ENCODE results near the gene FUBP1. TPM values are rescaled to one million over a fixed set of nuclear protein-coding genes. Genes with fewer than 3 reads are reported as not detected.

FUBP1 gene
- total RNA-seq, 1 experiment from 2014 or later, result 165 TPM

DNA sequence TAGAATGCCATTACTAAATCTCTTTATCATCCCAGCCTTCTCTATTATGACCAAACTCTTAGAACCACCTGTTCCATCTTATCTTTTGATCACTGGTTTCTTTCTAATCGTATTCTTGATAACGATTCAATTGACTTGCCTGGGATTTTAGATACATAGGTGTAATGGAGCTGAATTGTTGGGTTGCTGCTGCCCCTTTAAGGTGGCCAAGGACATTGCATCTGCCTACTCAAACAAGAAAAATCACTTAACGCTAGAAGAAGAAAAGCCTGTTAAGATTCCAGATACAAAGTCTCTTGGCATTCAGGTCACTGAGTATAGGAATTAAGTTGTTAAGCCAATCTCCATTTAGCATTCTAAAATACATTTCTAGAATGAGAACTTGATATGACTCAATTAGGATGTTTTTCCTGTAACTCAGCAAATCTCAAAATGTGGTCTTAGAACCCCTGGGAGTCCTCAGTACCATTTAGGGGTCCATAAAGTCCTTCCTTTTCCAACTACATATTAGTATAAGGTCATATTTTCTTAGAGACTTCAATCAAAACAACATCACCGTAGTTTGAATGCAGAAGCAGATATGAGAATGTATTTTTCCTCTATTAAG is 78.1 kb downstream of the FUBP1 start:
- Histone ChIP-seq H3K4me3 (ENCODE audit: insufficient read depth, low read depth, low read length) (no peak overlapping the region), H3K27me3 (ENCODE audit: control insufficient read depth, insufficient read depth, low read length) (no peaks in the 10 kb centered on the region), H3K36me3 (replicated peaks; ENCODE audit: control insufficient read depth, insufficient read depth, low read length) (no peaks in the 10 kb centered on the region)
- DNase-seq, result peak; percentile 27

DNA sequence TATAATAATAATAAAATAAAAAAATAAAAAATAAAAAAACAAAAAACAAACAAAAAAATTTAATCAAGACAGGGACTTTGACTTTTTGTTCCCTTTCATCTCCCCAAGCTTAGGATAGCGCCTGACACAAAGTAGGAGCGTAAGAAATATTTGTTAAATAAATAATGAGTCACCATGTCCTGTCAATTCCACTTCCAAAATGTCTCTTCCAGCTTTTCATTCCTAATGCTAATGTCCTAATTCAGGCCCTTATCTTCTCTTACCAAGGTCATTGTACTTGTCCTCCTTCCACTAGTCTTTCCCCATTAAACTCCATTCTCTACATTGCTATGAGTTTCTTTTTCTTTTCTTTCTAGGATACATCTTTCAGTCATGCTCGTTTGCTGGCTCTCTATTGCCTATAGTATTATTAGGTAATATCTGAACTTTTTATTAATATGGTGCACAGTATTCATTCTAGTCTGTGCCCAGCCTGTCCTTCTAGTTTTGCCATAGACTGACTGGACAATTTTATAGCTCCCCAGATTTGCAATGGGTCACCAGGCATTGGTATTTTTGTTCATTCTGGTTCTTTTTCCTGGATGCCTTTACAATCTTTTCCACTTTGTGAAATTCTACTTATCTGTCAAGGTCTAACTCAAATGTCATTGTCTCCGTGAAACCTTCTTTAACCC is 79.1 kb downstream of the FUBP1 start:
- Histone ChIP-seq H3K4me3 (ENCODE audit: insufficient read depth, low read depth, low read length) (no peak overlapping the region), H3K27me3 (ENCODE audit: control insufficient read depth, insufficient read depth, low read length) (no peaks in the 10 kb centered on the region), H3K36me3 (replicated peaks; ENCODE audit: control insufficient read depth, insufficient read depth, low read length) (no peaks in the 10 kb centered on the region)
- DNase-seq, result no peak

Other genes starting within 250 kb of the FUBP1 start
- 86.4 and 101 TPM in 2 replicates for gene USP33, start 219.2 kb downstream of the FUBP1 start, total RNA-seq (2014; rRNA removed; shearing (Covaris generic))
- 7.1 and 9.1 TPM in 2 replicates for gene MIGA1, start 199.4 kb downstream of the FUBP1 start, total RNA-seq (2014; rRNA removed; shearing (Covaris generic))
- gene NEXN, start 90.4 kb downstream of the FUBP1 start, total RNA-seq (2014; rRNA removed; shearing (Covaris generic)), result 0.90 and 1.3 TPM in 2 replicates
- gene DNAJB4, start 25.9 kb upstream of the FUBP1 start, total RNA-seq (2014; rRNA removed; shearing (Covaris generic)), result 15.1 and 16.6 TPM in 2 replicates
- gene GIPC2, start 66.9 kb upstream of the FUBP1 start, total RNA-seq (2014; rRNA removed; shearing (Covaris generic)), result 0.07 and 0.26 TPM in 2 replicates

Data from H7 (cell line).